Measurements from ENCODE around the gene AGPAT2. TPM values are rescaled to one million over a fixed set of nuclear protein-coding genes. Genes with fewer than 3 reads are reported as not detected.

AGPAT2 gene
- total and polyA plus RNA-seq, 2 of the 4 experiments (the other 2 are of a cell fraction) = 16.1 to 39.5 TPM

DNA sequence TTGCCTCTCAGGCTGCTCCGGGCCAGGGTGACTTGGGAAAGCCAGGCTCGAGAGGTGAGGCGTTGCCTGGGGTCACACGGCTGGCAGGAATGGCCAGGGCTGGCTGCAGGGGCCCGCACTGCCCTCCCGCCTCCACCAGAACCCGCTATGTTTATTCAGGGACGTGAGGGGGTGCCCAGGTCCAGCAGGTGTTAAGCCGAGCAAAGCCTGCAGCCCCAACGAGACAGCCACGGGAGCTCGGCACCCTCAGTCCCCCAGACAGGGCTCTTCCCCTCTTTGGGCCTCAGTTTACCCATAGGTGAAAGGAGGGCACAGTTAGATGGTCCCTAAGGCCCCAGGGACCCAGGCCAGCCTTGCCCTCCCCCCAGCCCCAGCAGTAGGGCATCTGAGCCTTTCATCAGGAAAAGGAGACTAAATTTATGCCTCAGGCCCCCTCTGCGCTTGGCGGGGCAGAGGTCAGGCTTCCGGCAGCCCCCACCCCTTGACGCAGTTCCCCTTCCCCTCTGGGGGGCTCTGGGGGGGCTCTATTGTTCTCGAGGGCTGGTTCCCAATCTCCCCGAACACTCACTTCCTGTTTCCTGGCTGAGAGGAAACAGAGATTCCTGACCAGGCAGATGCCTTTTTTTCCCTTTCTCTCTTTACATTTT is 31.6 kb downstream of the AGPAT2 start:
- dilution Hi-C loops (cut with HindIII; ENCODE audit: low sequenced_read_pairs, unreplicated experiment) (no loop called here), intact Hi-C loops (cut with micrococcal nuclease) (no loop called here)

More for the DNA sequence above, 31.6 kb downstream of the AGPAT2 start:
- ChIA-PET POLR2A (ENCODE audit: unreplicated experiment) (no interaction called here), CTCF (no interaction called here)
- peaks cover 26% of the 10 kb centered on the region for H3K27me3 ChIP-seq (ENCODE audit: control insufficient read depth, insufficient read depth, low read length)
- H4K91ac ChIP-seq (ENCODE audit: insufficient read depth, low read depth, low read length) = no peak overlapping the region
- no peak overlapping the region for H3K23ac ChIP-seq (ENCODE audit: low read depth, low read length)
- H2AK9ac ChIP-seq (replicated peaks; ENCODE audit: low read depth, low read length, poor library complexity) = peak overlapping the region; percentile 67
- H4K5ac ChIP-seq (ENCODE audit: low read depth, low read length) = peak overlapping the region; percentile 86
- in situ Hi-C loops (cut with MboI; ENCODE audit: low sequenced_read_pairs) = no loop called here
- H3K4ac ChIP-seq (ENCODE audit: low read depth, low read length) = no peak overlapping the region
- H3K9me3 ChIP-seq (ENCODE audit: control insufficient read depth, insufficient read depth, low read length) = no peaks in the 10 kb centered on the region
- no peak overlapping the region for H3K4me2 ChIP-seq (ENCODE audit: low read depth, low read length)
- peak overlapping the region; percentile 71 to 94 for H4K8ac ChIP-seq (ENCODE audit: low read depth in 2 of 2, low read length in 2 of 2)
- H2BK15ac ChIP-seq (ENCODE audit: low read depth, low read length) = no peak overlapping the region
- H3K4me3 ChIP-seq (ENCODE audit: insufficient read depth, low read depth, low read length) = no peak overlapping the region
- no peak overlapping the region for H3K14ac ChIP-seq (replicated peaks; ENCODE audit: low read depth, low read length)
- ATAC-seq (ENCODE audit: low read depth) (no peak), DNase-seq (no peak)
- no peak overlapping the region for H3K18ac ChIP-seq (ENCODE audit: low read depth, low read length)
- no TSS peak for BruUV-seq (replicated peaks)
- H3K4me1 ChIP-seq (ENCODE audit: control insufficient read depth, insufficient read depth, low read length) = no peaks in the 10 kb centered on the region
- no peaks in the 10 kb centered on the region for H3K9me1 ChIP-seq (ENCODE audit: insufficient read depth, low read length)
- H2BK120ac ChIP-seq (ENCODE audit: low read depth, low read length) = no peak overlapping the region
- H2BK5ac ChIP-seq (ENCODE audit: low read depth, low read length, poor library complexity, severe bottlenecking) = no peak overlapping the region
- no peak for TF ChIP-seq FOS (IDR thresholded peaks at IDR 0.05; ENCODE audit: low read depth, low read length)
- no peak for TF ChIP-seq RAD21 (IDR thresholded peaks at IDR 0.05; ENCODE audit: low read length)
- TF ChIP-seq, protein P1, sequence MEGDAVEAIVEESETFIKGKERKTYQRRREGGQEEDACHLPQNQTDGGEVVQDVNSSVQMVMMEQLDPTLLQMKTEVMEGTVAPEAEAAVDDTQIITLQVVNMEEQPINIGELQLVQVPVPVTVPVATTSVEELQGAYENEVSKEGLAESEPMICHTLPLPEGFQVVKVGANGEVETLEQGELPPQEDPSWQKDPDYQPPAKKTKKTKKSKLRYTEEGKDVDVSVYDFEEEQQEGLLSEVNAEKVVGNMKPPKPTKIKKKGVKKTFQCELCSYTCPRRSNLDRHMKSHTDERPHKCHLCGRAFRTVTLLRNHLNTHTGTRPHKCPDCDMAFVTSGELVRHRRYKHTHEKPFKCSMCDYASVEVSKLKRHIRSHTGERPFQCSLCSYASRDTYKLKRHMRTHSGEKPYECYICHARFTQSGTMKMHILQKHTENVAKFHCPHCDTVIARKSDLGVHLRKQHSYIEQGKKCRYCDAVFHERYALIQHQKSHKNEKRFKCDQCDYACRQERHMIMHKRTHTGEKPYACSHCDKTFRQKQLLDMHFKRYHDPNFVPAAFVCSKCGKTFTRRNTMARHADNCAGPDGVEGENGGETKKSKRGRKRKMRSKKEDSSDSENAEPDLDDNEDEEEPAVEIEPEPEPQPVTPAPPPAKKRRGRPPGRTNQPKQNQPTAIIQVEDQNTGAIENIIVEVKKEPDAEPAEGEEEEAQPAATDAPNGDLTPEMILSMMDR (conservative IDR thresholded peaks at IDR 0.05; ENCODE audit: low read depth, low read length) = no peak
- TF ChIP-seq CEBPB (IDR thresholded peaks at IDR 0.05; ENCODE audit: low read depth, low read length) = no peak
- TF ChIP-seq, protein P2, sequence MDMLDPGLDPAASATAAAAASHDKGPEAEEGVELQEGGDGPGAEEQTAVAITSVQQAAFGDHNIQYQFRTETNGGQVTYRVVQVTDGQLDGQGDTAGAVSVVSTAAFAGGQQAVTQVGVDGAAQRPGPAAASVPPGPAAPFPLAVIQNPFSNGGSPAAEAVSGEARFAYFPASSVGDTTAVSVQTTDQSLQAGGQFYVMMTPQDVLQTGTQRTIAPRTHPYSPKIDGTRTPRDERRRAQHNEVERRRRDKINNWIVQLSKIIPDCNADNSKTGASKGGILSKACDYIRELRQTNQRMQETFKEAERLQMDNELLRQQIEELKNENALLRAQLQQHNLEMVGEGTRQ (IDR thresholded peaks at IDR 0.05; ENCODE audit: low read depth, low read length) = no peak
- no peak overlapping the region for H3K56ac ChIP-seq (ENCODE audit: extremely low read depth, insufficient read depth, low read length)
- H3K36me3 ChIP-seq (ENCODE audit: control insufficient read depth, insufficient read depth, low read length) = no peaks in the 10 kb centered on the region
- no peak overlapping the region for H3K9ac ChIP-seq (ENCODE audit: low read depth, low read length)
- no peaks in the 10 kb centered on the region for H3K79me1 ChIP-seq (ENCODE audit: low read depth in 1 of 2, low read length in 2 of 2)
- H2AFZ ChIP-seq (replicated peaks; ENCODE audit: low read length, poor library complexity) = peak overlapping the region; percentile 94
- no peak overlapping the region for H2BK20ac ChIP-seq (ENCODE audit: low read depth, low read length)
- H4K20me1 ChIP-seq (ENCODE audit: insufficient read depth, low read length) = no peaks in the 10 kb centered on the region
- WGBS, 2 experiments (ENCODE audit: extremely low coverage in 2 of 2, insufficient read length in 1 of 2) = 84% methylated on average over 7 of the region's 18 CpGs; no CpG with 5 or more reads in 1 of the 2 experiments
- H3K27ac ChIP-seq (ENCODE audit: insufficient read depth, low read length) = no peak overlapping the region
- no peak overlapping the region for H2AK5ac ChIP-seq (ENCODE audit: low read depth, low read length)

All from IMR-90 (cell line).